ENCODE data around the gene PDCD1LG2.

PDCD1LG2 gene

GRCh38 chr9:5611321-5612184, 101.2 kb downstream of the PDCD1LG2 start:
- DNase-seq (ENCODE audit: low spot score), result no peak

- no peak for DNase-seq (ENCODE audit: low spot score)
These were observed 101.8 kb downstream of the PDCD1LG2 start for GRCh38 chr9:5612185-5612530.

GRCh38 chr9:5614192-5614591, 103.9 kb downstream of the PDCD1LG2 start:
- no peak for DNase-seq (ENCODE audit: low spot score)

- DNase-seq (ENCODE audit: low spot score), result no peak
These were observed 104.7 kb downstream of the PDCD1LG2 start for GRCh38 chr9:5614985-5615384.

GRCh38 chr9:5617749-5618148, 107.4 kb downstream of the PDCD1LG2 start:
- DNase-seq (ENCODE audit: low spot score), result no peak

- no peak for DNase-seq (ENCODE audit: low spot score)
These were observed 110.2 kb downstream of the PDCD1LG2 start for GRCh38 chr9:5620494-5620893.

Measured in SW480 (cell line).